ENCODE measurements around the gene HTRA3.
"Not testable (repeated sequence)": the region's sequence is repeated elsewhere in the genome, so short reads cannot be mapped to it uniquely, and the experiment has no call there.

HTRA3 gene

GRCh38 chr4:8342651-8343261 is 73.2 kb downstream of the HTRA3 start:
- DNase-seq (ENCODE audit: low read depth), result no peak

DNA sequence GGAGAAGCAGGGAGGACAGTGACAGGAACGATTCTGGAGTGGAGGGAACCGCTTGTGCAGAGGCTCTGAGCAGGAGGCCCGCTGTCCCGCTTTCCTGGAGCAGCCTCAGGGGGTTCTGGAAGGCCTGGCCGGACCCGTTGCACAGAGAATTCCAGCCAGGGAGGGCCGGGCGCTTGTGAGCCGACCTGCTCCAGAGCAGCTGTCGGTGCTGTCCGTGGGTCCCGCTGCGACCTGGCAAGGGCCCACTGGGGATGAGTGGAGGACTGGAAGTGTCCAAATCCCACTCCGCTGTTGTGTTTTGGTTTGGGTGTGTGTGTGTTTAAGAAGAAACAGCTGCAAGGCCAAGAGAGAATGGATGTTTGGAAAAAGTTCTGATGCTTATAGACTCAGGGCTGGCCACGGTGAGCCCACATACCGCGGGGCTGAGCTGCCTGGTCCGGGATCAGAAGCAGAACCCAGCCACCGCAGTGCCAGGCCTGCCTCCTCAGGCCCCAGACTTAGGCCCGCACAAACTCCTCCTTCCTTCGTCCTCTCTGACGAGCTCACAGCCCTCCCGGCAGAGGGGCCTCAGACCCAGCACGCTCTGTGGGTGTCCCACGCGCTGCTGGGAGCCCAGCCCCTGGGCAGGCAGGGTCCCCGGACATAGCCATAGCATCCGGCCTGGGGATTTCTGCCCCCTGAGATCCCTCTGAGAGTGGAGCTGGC is 73.9 kb downstream of the HTRA3 start:
- DNase-seq (ENCODE audit: low read depth), result no peak

DNA sequence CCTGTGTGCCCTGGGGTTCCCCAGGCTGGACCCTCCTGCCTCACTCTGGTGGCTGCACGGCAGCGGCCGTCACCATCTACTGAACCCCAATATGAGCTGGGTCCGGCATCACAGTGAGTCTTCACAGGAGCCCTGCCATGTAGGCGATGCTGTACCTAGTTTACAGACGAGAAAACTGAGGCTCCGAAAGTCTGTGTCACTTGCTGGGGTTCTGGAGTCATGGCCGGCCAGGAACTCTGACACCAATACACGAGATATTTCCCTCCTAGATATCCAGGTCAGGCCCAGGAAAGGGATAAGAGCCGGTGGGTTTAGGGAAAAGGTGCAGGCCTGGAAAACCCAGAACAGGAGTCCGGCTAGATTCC is 74.4 kb downstream of the HTRA3 start:
- DNase-seq (ENCODE audit: low read depth), result no peak

GRCh38 chr4:8344377-8344776 is 74.8 kb downstream of the HTRA3 start:
- no peak for DNase-seq (ENCODE audit: low read depth)

DNA sequence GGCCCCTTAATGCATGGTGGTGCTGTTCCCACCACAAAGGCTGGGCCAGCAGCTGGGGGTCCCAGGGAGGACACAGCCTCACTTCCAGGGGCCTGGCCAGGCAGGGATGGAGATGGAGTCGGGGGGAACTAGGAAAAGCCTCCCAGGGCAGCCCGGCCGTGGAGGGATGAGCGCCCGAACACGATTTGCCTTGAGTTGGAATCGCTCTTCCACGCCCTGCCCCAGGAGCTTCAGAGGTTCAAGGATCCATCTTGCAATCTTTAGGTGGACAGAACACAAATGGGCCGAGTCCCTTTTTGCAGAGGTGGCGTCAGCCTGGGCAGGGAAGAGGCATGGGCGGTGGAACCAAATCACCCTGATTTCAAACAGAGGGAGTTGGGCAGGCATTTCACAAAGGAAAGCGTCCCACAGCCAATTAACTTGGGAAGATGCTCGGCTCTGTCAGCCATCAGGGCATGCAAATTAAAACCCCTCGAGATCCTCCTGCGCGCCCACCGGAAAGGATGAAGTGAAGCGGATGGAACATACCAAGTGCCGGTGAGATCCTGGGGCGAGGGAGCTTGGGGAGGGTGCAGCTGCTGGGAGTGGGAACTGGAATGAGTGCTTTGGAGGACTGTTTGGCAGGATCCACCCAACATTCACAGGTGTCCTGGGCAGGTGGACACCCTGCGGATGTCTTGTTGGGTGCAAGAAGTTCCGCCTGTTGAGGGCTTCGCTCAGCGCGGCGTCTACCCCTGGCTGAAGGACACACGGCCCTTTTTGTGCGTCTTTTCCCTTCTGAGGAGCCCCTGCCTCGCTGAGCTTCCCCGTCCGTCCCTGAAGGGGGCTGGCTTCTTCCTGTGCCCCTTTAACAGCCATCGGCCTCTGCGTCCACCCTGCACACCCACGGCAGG is 75.7 kb downstream of the HTRA3 start:
- no peak for DNase-seq (ENCODE audit: low read depth)

- DNase-seq (ENCODE audit: low read depth), result no peak
Measured at GRCh38 chr4:8345946-8346814, 76.6 kb downstream of the HTRA3 start.

DNA sequence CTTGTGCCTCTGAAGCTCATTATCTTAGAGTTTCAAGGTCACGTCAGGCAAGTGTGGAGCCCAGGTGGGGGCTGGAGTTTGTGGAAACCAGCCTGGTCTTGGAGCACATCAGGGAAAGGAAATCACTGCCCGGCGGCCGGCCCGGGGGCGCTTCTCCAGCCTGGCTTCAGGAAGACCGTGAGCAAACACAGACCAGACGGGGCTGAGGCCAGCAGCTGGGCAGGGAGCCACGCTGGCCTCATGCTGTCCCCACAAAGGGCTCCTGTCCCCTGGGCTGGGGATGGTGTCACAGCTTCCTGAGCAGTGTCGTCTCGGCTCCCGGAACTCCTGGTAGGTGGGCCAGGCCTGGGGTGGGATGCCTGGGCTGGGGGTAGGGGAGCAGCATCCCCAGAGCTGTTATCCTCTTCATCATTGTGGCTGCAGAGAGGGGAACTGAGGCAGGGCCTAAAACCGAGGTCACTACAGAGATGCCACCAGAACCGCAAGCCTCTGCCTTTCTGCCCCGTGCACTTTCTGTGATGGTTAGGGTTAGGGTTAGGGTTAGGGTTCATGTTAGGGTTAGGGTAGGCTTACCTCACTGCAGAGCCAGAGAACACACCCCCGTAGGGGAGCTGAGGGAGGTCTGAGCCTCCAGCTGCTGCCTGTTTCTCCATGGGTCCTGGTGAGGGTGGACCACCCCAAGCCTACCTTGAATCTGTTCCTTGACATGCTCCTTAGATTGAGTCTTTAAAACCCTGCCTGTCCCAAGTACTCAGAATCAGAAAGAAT is 77.5 kb downstream of the HTRA3 start:
- DNase-seq (ENCODE audit: low read depth), result no peak

DNA sequence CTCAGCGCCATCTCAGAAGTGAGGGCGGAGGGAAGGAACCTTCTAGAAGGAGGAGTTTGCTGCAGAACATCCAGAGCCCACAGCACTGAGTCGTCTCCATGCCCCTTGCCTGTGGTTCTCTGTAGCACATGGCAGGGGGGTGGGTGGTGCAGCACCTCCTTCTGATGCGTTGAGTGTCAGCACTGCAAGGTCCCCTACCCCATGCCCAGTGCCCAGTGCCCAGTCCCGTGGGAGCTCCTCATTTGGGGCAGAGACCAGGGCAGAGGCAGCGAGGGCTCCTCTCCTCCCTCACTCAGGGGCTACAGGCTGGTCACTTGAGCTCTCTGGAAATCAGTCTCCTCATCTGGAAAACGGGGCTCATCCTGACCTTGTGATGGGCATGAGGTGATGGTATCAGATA is 78.1 kb downstream of the HTRA3 start:
- no peak for DNase-seq (ENCODE audit: low read depth)

DNA sequence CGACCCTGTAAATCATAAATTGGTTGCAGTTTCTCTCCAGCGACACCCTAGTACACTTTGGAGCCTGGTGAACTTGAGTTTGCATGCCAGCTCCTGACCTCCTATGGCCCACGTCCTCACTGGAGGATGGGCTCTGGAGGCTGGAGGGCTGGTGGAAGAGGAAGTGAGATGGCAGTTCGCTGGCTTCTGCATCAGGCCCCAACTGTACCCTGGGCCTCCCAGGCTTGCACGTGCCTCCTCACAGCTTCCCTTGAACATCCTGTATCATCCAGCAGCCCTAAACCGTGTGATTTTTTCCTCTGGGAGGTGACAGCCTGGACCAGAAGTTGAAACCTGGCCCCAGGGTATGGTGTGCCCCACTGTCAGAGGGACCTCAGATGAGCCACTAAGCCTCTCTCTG is 78.5 kb downstream of the HTRA3 start:
- DNase-seq (ENCODE audit: low read depth), result no peak

DNA sequence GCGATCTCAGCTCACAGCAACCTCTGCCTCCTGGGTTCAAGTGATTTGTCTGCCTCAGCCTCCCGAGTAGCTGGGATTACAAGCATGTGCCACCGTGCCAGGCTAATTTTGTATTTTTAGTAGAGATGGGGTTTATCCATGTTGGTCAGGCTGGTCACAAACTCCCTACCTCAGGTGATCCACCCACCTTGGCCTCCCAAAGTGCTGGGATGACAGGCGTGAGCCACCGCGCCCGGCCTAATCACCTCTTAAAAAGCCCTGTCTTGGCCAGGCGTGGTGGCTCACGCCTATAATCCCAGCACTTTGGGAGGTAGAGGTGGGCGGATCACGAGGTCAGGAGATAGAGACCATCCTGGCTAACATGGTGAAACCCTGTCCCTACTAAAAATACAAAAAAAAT is 79.7 kb downstream of the HTRA3 start:
- DNase-seq (ENCODE audit: low read depth), result not testable (repeated sequence)

DNA sequence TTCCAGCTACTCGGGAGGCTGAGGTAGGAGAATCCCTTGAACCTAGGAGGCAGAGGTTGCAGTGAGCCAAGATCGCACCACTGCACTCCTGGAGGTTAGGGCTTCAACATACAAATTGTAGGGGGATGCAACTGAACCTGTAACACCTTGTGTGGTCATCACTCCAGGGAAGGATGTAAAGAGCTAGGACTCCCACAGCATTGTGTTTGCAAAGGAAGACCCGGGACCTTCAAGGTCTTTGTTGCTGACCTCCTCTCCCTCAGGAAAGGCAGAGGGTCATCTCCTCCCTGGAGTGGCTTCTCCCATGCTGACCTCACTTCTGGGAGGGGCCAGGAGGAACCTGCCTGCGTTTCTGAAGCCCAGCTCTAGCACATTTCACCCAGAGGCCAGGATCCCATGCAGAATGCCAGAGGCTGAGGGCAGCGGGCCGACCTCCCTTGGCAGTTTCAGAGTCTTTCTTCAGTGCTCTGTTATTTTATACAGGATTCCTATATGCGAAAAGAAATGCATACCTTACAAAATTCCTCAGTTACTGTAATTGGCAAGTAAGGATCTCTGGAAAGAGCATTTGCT is 80.2 kb downstream of the HTRA3 start:
- no peak for DNase-seq (ENCODE audit: low read depth)

DNA sequence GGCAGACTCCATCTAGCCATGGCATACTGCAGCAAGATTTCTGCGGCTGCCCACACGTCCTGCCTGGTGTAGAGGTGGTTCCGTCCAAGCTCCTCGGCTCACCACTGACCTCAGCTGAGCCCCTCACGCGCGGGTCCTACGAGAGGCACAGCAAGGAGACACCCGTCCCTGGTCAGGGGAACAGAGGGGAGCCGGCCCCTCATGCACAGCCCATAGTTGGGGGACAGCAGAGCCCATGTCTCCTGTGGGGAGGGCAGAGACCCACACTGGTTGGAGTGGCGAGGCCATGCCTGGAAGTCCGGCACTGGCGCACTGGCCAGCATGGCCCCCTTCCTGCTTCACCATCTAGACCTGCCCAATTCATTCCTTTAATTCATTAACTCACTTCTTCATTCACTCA is 80.8 kb downstream of the HTRA3 start:
- DNase-seq (ENCODE audit: low read depth), result no peak

GRCh38 chr4:8350841-8351461 is 81.4 kb downstream of the HTRA3 start:
- DNase-seq (ENCODE audit: low read depth), result no peak

- DNase-seq (ENCODE audit: low read depth), result no peak
Measured at GRCh38 chr4:8351931-8352367, 82.4 kb downstream of the HTRA3 start.

DNA sequence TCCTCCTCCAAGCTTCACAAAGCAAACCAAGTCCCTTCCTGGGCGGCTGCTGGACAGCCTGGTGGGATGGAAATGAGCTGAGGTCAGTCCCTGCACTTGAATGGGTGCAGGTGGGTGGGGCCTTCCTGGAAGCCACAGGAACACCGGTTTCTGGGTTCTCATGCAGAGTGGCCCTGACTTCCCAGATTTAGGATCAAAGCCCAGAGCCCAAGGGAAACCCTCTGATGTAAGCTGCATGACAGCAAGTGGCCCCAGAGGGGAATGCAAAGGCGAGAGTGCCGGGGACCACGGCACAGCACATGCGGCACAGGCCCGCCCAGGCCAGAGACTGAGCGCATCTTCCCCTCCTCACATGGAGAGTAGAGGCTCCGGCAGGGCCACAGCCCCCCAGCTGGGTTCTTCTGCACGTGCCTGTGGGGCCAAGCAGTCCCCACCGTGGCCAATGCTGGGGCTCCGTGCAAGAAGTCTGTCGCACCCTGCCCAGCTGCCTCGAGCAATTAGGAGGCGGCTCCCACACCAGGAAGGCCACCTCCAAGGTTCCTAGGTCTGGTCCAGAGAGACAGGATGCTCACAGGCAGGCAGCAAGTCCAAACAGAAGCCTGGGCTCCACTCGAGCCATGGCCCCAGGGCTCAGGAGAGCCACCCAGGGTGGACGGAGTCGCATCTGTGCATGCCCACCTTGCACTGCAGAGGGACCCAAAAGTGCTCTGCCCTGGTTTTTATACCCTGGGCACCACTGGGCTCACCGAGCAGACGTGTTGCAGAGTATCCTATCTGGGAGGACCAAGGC is 83.0 kb downstream of the HTRA3 start:
- no peak for DNase-seq (ENCODE audit: low read depth)

GRCh38 chr4:8353158-8353669 is 83.7 kb downstream of the HTRA3 start:
- no peak for DNase-seq (ENCODE audit: low read depth)

DNA sequence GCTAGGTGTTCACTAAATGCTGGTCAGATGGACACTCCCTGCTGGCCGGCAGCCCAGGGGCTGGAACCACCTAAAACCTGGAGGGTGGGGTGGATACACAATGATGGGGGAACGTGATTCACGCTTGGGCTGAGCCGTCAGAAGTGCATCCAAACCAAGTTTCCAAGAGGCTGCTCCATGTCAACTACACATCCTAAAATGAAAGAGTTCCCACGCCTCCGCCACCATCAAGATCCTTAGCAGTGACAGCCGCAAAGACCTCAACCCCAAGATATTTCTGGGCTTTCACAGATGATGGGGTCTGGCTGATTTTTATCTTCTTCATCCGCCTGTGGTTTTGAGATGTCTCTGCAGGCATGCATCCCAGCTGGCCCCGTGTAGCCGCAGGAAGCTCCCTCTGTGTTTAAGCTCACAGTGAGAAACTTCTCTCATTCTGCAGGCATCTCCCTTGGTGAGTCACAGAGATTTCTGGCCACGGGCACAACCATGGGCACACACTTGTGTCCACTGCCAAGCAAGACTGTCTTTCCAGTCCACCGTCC is 84.4 kb downstream of the HTRA3 start:
- peak; percentile 80 for DNase-seq (ENCODE audit: low read depth)

- DNase-seq (ENCODE audit: low read depth), result peak; percentile 15
Measured at GRCh38 chr4:8355306-8355705, 85.8 kb downstream of the HTRA3 start.

Data from EH (cell line).